Neural progenitor cell (in vitro differentiated cells): ENCODE results near the gene ALDH2.
"Not testable (repeated sequence)": the region's sequence is repeated elsewhere in the genome, so short reads cannot be mapped to it uniquely, and the experiment has no call there.

Source experiments
- EZH2 ChIP-seq: fragments of 200-600 bp; sonication (generic); IDR thresholded peaks from 2 replicates; pipeline ENCODE4 v1.6.1; 2017; ENCODE audit warnings: antibody characterized with exemption, mild to moderate bottlenecking, moderate library complexity
- EZH2phosphoT487 ChIP-seq: fragments of 200-600 bp; sonication (generic); IDR thresholded peaks from 2 replicates; pipeline ENCODE4 v1.6.1; 2017; ENCODE audit warnings: antibody characterized with exemption
- TF ChIP-seq, protein P1 (sequence below): fragments of 200-600 bp; sonication (generic); IDR thresholded peaks from 2 replicates; pipeline ENCODE4 v1.5.1; 2017; ENCODE audit warnings: antibody characterized with exemption, mild to moderate bottlenecking

DNA sequence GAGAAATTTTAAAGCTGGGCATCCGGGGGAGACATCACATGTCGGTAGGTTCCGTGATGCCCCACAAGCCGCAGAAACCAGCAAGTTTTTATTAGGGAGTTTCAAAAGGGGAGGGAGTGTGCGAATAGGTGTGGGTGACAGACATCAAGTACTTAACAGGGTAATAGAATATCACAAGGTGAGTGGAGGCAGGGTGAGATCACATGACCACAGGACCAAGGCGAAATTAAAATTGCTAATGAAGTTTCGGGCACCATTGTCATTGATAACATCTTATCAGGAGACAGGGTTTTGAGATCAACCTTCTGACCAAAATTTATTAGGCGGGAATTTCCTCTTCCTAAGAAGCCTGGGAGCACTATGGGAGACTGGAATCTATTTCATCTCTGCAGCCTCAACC, 54.1 kb downstream of the ALDH2 start:
- not testable (repeated sequence) for TF ChIP-seq EZH2, EZH2phosphoT487
- TF ChIP-seq, protein P1, sequence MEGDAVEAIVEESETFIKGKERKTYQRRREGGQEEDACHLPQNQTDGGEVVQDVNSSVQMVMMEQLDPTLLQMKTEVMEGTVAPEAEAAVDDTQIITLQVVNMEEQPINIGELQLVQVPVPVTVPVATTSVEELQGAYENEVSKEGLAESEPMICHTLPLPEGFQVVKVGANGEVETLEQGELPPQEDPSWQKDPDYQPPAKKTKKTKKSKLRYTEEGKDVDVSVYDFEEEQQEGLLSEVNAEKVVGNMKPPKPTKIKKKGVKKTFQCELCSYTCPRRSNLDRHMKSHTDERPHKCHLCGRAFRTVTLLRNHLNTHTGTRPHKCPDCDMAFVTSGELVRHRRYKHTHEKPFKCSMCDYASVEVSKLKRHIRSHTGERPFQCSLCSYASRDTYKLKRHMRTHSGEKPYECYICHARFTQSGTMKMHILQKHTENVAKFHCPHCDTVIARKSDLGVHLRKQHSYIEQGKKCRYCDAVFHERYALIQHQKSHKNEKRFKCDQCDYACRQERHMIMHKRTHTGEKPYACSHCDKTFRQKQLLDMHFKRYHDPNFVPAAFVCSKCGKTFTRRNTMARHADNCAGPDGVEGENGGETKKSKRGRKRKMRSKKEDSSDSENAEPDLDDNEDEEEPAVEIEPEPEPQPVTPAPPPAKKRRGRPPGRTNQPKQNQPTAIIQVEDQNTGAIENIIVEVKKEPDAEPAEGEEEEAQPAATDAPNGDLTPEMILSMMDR = not testable (repeated sequence)
